ENCODE results near the gene PPP2R3B. TPM values are rescaled to one million over a fixed set of nuclear protein-coding genes. Genes with fewer than 3 reads are reported as not detected.

PPP2R3B gene
- total RNA-seq, 4 donors from 2014 or later, result 4.0 to 65.2 (median 13.1) TPM

DNA sequence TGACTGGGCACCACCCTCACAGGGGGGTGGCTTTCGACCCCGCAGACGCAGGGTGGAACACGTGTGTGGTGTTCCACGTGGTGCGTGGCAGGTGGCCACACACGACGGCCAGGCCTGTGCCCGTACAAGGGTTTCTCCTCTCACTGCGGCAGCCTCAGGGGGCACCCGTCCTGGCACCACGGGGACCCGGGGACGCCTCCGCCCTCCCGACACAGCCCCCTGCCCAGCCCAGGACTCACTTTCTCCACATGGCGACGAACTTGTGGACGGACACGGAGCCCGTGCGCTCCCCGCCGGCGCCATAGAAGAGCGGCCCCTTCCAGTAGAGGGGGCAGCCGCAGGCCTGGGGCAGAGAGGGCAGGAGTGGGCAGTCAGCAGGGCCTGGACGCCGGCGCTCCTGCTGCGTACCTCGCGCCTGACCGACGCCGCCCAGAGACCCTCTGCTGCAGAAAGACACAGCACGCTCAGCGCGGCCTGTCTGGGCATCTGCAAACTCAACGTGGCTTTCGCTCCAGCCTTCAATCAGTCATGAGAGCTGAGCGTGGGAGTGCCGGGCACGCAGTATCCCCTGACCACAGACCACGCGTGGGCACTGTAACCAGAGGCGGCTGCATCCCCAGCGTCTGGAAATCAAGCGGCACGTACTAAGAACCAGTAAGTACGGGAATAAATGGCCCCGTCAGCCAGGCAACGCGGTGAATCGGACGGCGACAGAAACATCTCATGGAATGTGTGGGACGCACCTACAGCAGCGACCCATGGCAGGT is 39.2 kb downstream of the PPP2R3B start:
- Histone ChIP-seq H3K9me3 (no peaks in the 10 kb centered on the region), H3K36me3 (peaks cover 0 to 16% (median 0%) of the 10 kb centered on the region in 3 donors), H3K4me1 (no peaks in the 10 kb centered on the region), H3K27me3 (no peaks in the 10 kb centered on the region), H3K27ac (no peak overlapping the region), H3K4me3 (no peak overlapping the region)
- DNase-seq, result no peak
- TF ChIP-seq, protein P1, sequence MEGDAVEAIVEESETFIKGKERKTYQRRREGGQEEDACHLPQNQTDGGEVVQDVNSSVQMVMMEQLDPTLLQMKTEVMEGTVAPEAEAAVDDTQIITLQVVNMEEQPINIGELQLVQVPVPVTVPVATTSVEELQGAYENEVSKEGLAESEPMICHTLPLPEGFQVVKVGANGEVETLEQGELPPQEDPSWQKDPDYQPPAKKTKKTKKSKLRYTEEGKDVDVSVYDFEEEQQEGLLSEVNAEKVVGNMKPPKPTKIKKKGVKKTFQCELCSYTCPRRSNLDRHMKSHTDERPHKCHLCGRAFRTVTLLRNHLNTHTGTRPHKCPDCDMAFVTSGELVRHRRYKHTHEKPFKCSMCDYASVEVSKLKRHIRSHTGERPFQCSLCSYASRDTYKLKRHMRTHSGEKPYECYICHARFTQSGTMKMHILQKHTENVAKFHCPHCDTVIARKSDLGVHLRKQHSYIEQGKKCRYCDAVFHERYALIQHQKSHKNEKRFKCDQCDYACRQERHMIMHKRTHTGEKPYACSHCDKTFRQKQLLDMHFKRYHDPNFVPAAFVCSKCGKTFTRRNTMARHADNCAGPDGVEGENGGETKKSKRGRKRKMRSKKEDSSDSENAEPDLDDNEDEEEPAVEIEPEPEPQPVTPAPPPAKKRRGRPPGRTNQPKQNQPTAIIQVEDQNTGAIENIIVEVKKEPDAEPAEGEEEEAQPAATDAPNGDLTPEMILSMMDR (IDR thresholded peaks at IDR 0.05), result no peak
- no peak for TF ChIP-seq POLR2A (IDR thresholded peaks at IDR 0.05)

DNA sequence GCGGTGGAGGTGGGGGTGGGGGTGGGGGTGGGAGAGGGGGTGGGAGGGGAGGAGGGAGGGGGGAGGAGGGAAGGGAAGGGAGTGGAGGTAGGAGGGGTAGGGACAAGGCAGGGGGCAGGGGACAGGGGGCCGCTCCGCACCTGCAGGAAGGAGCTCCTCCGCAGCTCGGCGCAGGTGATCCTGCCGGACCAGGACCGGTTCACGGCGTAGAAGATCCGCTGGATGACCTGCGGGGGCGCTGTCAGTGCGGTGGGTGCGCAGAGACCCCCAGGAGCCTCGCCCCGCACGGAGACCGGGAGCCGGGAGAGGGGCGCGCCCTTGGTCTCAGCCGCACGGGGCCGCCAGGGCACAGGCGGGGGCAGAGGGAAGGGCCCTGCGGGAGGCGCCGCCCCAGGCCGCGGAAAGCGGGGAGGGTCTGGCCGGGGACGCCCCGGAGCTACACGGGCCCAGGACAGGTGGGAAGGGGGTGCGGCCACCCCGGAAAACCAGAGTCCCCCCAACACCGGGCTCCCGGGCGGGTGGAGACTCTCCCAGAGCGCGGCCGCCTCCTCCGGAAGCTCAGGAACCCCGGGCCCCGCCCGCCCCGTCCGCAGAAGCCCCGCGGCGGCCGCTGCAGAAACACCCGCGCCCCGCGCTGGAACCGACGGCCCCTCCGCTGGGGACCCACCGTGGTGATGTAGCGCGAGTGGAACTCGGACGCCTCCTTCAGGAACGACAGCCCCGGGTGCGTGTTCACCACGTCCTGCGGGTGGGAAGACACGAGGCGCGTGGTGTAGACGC is 40.5 kb downstream of the PPP2R3B start:
- no peak for DNase-seq
- no peaks in the 10 kb centered on the region for H3K9me3 ChIP-seq

GRCh38 chrX:345020-345925 is 41.4 kb downstream of the PPP2R3B start:
- Histone ChIP-seq H3K27ac (no peak overlapping the region), H3K36me3 (peaks cover 0 to 16% (median 0%) of the 10 kb centered on the region in 3 donors), H3K27me3 (no peaks in the 10 kb centered on the region), H3K4me1 (no peaks in the 10 kb centered on the region), H3K4me3 (no peak overlapping the region), H3K9me3 (no peaks in the 10 kb centered on the region)
- TF ChIP-seq, protein P1 (IDR thresholded peaks at IDR 0.05), result no peak
- no peak for TF ChIP-seq POLR2A (IDR thresholded peaks at IDR 0.05)
- DNase-seq, result no peak

More for the DNA sequence above, 40.5 kb downstream of the PPP2R3B start:
- Histone ChIP-seq H3K4me3 (no peak overlapping the region), H3K36me3 (peaks cover 0 to 16% (median 0%) of the 10 kb centered on the region in 3 donors), H3K27me3 (no peaks in the 10 kb centered on the region), H3K4me1 (no peaks in the 10 kb centered on the region), H3K27ac (no peak overlapping the region)
- no peak for TF ChIP-seq POLR2A (IDR thresholded peaks at IDR 0.05)
- TF ChIP-seq, protein P1 (IDR thresholded peaks at IDR 0.05), result no peak

DNA sequence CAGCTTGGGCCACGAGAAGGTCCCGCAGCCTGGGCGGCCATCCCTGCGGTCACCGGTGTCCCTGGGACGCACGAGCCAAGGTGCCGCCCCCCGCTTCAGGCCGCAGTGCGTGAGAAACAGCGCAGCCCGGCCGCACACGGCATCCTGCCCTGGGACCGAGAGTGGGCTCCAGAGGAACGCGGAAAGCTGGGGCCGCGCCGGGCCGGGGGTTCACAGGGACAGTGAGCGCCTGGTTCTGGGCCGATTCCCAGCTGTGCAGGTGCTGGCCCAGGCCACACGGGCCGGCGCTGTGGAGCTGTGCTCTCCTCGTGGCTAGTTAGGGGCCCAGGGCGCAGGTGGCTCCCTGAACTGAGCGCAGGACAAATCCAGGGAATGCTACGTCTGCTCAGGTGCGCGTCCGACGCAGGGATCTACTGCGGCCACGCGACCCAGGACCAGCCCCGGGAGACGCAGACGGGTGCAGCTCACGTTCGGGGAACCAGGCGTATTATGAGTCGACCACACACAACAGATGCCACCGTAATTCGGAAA is 42.3 kb downstream of the PPP2R3B start:
- TF ChIP-seq POLR2A (IDR thresholded peaks at IDR 0.05), result no peak
- TF ChIP-seq, protein P1 (IDR thresholded peaks at IDR 0.05), result no peak
- no peak for DNase-seq
- Histone ChIP-seq H3K9me3 (no peaks in the 10 kb centered on the region), H3K4me1 (no peaks in the 10 kb centered on the region), H3K36me3 (peaks cover 0 to 16% (median 0%) of the 10 kb centered on the region in 3 donors), H3K4me3 (no peak overlapping the region), H3K27me3 (no peaks in the 10 kb centered on the region), H3K27ac (no peak overlapping the region)

GRCh38 chrX:341541-342101 is 45.1 kb downstream of the PPP2R3B start:
- Histone ChIP-seq H3K36me3 (peaks cover 0 to 16% (median 0%) of the 10 kb centered on the region in 3 donors), H3K4me3 (no peak overlapping the region), H3K27me3 (no peaks in the 10 kb centered on the region), H3K4me1 (no peaks in the 10 kb centered on the region), H3K27ac (no peak overlapping the region), H3K9me3 (no peaks in the 10 kb centered on the region)
- no peak for TF ChIP-seq POLR2A (IDR thresholded peaks at IDR 0.05)
- DNase-seq, result no peak

Data from Peyer's patch (tissue), 4 donors.